ENCODE measurements around the gene MINDY1.

The MINDY1 gene

GRCh38 chr1:150965605-150966004, 41.1 kb downstream of the MINDY1 start:
- DNase-seq (ENCODE audit: low spot score): no peak

- no peak for DNase-seq (ENCODE audit: low spot score)
Measured at GRCh38 chr1:150964164-150964489, 42.6 kb downstream of the MINDY1 start.

- DNase-seq (ENCODE audit: low spot score): no peak
Measured at GRCh38 chr1:150963321-150964163, 43.2 kb downstream of the MINDY1 start.

- DNase-seq (ENCODE audit: low spot score): no peak
Measured at GRCh38 chr1:150961756-150962155, 44.9 kb downstream of the MINDY1 start.

- no peak for DNase-seq (ENCODE audit: low spot score)
Measured at GRCh38 chr1:150960646-150961045, 46.1 kb downstream of the MINDY1 start.

GRCh38 chr1:150957666-150958065, 49.0 kb downstream of the MINDY1 start:
- DNase-seq (ENCODE audit: low spot score): no peak

- DNase-seq (ENCODE audit: low spot score): no peak
Measured at GRCh38 chr1:150955280-150955679, 51.4 kb downstream of the MINDY1 start.

- no peak for DNase-seq (ENCODE audit: low spot score)
Measured at GRCh38 chr1:150954708-150955107, 52.0 kb downstream of the MINDY1 start.

All from cerebellar cortex (tissue), 1 donor.